GM12892 (cell line): Measurements from ENCODE around the gene RNF128.

ENCODE experiments used
- POLR2AphosphoS5 ChIP-seq: IDR thresholded peaks from 2 replicates; pipeline ENCODE4 v1.6.1; 2011; ENCODE audit warnings: low read depth, low read length, control low read depth
- TAF1 ChIP-seq: IDR thresholded peaks from 2 replicates; pipeline ENCODE4 v1.6.1; 2011; ENCODE audit warnings: low read depth, mild to moderate bottlenecking, control low read depth, low read length, borderline replicate concordance

- TF ChIP-seq TAF1 (no peak), POLR2AphosphoS5 (no peak)
These were observed 18.6 kb upstream of the RNF128 start for GRCh38 chrX:106707771-106708454.
